IPS DF 4.7 (cell line): ENCODE results near the gene CYBC1.

Experiments used
- DNase-seq: peaks from one replicate; pipeline ENCODE4 v3.0.0-alpha.2; 2013; ENCODE audit warnings: low spot score; ENCODE audit errors: extremely low read depth

Gene CYBC1

GRCh38 chr17:82411396-82412053 lies 39.0 kb downstream of the CYBC1 start:
- DNase-seq: no peak

DNA sequence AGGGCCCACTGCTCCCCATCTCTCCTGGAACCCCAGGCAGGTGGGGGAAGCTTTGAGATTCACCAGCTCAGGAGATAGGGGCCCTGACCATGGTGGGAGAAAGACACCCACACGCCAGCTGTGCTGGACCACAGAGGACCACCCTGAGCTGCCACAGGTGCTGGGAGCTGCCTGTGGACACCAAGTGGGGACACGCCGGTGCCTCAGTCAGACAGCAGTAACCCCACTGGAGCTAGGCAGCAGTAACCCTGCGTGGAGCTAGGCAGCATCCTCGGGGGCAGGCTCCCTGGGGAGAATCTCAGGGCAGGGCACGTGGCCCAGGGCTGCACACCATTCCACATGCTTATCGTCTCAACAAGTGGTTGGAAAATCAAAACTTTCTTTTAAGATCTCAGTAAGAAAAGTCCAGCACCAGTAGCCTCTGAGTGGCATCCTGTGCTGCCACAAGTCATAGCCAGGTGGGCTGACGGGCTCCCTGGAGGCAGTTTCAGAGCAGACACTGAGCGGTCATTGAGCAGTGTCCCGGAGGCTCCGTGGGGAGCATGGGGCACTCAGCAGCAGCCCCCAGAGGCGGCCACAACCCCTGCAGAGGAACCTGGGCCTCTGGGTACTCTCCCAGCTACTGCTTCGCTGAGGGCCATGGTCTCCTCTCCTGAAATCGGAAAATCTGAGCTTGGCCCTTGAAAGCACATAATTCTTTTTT lies 40.4 kb downstream of the CYBC1 start:
- no peak for DNase-seq

GRCh38 chr17:82408938-82409318 lies 41.6 kb downstream of the CYBC1 start:
- DNase-seq: no peak

DNA sequence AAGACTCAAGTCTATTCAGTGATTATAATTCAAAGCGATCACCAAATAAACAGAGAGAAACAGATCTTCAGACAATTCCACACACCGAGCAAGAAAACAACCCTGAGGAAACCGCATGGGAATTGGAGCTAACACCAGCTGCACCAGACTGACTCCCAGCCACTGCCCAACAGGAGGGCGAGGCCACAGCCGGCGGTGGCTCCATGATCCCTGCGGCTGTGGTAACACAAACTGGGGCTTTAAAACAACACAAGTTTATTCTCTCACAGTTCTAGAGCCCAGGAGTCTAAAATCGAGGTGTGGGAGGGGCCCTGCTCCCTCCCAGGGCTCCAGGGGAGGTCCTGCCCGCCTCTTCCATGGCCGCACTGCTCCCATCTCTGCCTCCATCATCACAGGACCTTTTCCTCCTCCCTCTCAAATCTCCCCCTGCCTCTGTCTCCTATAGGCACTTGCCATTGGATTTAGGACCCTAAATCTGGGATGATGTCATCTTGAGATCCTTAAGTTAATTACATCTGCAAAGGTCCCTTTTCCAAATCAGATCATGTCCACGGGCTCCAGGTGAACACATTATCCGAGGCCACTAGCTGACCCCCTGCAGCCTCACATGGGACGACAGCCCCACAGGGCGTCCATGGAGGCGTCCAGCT lies 42.1 kb downstream of the CYBC1 start:
- no peak for DNase-seq

DNA sequence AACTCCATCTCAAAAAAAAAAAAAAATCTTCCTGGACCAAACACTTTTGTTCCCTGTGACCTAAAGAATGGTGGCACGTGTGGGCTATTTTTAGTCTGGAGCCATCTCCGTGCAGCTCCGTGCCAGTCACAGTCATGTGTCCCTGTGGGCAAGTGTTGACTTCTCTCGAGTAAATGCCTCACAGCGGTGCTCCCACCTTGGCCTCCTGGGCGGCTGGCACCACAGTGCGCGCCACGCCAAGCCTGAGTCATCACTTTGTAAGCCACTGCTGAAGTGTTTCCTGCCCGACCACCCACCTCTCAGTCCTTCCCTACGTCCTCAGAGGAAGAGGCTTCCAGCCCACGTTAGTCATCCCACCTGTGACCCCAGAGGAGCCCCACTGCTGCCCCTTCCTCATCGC lies 43.3 kb downstream of the CYBC1 start:
- no peak for DNase-seq

GRCh38 chr17:82406131-82406671 lies 44.4 kb downstream of the CYBC1 start:
- DNase-seq: no peak

- no peak for DNase-seq
Observed at GRCh38 chr17:82405051-82405450, 45.5 kb downstream of the CYBC1 start.

GRCh38 chr17:82403662-82404660 lies 46.6 kb downstream of the CYBC1 start:
- DNase-seq: no peak

- DNase-seq: no peak
Observed at GRCh38 chr17:82402865-82403264, 47.7 kb downstream of the CYBC1 start.

GRCh38 chr17:82400830-82401229 lies 49.7 kb downstream of the CYBC1 start:
- DNase-seq: no peak

DNA sequence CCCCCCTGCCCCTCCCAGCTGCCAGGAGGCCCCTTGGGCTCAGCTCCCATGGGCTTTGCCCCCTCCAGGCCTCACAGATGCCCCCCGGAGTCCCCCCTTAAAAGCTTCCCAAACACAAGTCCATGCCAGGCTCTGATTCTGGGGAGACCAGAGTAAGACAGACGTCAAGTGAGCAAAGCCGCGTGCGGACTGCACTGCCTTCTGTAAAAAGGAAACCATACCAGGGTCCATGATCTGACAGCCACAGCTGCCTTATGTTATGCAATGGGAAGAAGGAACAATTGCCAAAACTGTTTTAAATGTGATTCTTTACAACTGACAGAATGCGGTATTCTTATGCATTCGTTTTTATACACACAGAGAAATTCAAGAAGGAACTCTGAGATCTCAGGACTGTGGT lies 50.3 kb downstream of the CYBC1 start:
- no peak for DNase-seq

GRCh38 chr17:82399601-82400101 lies 50.9 kb downstream of the CYBC1 start:
- no peak for DNase-seq

DNA sequence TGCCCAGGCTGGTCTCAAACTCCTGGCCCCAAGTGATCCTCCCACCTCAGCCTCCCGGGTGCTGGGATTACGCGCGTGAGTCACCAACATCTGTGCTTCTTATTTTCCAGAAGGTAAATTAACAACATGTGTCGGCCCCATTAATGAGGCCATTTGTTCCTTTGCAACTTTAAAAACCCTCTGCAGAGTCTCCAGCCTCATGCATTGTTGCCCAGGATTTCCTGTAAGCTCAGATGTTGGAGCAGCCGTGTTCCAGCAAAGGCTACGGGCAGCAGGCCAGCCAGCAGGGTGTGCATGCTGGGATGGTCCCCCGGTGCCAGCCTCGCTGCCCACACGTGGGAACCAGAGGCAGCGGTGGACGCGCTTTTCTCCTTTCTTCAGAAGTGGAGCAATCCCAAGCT lies 51.5 kb downstream of the CYBC1 start:
- DNase-seq: no peak

DNA sequence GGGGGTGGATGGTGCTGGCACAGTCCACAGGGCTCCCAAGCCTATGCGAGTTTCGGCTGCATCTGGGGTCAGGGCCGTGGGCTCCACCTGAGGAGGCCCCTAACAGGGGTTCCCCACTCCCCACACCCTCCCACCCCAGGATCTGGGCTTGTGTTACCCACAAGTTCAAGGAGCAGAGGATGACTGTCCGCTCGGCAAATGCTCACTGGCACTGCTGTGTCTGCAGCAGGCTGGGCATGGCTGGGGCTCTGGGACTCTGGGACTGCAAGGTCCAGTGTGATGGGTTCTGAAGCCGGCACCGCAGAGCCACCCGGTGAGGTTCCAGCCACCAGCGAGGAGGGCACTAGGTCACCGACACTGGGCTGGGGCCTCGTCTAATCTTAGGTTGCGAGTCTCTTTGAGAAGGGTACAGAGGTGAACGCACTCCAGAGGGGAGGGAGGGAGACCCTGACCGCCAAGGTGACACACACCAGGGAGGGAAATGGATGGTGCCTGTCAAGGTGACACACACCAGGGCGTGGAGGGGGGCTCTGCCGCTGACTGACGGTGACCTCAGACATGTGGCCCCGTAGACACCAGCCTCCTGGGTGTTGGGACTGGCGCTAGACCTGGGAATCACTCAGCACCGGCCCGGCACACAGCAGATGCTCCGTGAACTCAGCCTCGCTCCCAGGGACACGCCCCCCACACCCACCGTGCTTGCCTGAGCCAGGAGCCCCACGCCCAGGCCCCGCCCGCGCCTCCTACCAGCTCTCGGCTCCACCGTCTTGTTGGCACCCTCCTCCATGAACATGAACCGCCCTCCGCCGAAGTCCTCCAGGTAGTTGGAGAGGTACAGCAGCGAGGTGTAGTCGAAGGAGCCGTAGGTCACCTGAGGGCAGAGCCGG lies 52.9 kb downstream of the CYBC1 start:
- DNase-seq: no peak

GRCh38 chr17:82396601-82397435 lies 53.7 kb downstream of the CYBC1 start:
- DNase-seq: no peak

DNA sequence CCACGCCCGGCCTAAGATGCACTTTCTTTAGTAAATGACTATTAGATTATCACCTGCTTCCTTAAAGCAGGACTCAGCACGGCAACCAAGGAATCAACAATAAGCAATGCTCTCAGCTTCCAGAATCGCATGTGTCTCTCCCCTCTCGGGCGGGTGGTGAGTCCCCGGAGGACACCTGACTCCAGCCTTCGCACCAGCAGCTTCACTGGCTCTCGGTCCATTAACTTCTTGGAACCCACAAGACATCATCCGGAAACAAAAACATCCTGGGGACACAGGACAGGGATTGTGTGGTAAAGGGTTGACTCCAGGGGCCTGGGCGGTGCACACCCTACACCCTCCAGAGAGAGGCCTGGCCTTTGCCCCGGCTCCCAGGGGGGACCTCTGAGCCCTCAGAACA lies 56.3 kb downstream of the CYBC1 start:
- DNase-seq: no peak

GRCh38 chr17:82392941-82393340 lies 57.6 kb downstream of the CYBC1 start:
- no peak for DNase-seq
